Measurements from ENCODE around the gene CFTR.

The CFTR gene

GRCh38 chr7:117673367-117673766, 193.5 kb downstream of the CFTR start:
- H3K27ac ChIP-seq = no peak overlapping the region
- DNase-seq = no peak
- H3K36me3 ChIP-seq (replicated peaks) = no peaks in the 10 kb centered on the region
- H3K27me3 ChIP-seq (replicated peaks) = no peaks in the 10 kb centered on the region
- in situ Hi-C loops (cut with HindIII; ENCODE audit: low pct_ligation_motif_present, low sequenced_read_pairs) = no loop called here
- no peak overlapping the region for H3K4me3 ChIP-seq (ENCODE audit: low read depth, low read length)
- TF ChIP-seq, protein P1, sequence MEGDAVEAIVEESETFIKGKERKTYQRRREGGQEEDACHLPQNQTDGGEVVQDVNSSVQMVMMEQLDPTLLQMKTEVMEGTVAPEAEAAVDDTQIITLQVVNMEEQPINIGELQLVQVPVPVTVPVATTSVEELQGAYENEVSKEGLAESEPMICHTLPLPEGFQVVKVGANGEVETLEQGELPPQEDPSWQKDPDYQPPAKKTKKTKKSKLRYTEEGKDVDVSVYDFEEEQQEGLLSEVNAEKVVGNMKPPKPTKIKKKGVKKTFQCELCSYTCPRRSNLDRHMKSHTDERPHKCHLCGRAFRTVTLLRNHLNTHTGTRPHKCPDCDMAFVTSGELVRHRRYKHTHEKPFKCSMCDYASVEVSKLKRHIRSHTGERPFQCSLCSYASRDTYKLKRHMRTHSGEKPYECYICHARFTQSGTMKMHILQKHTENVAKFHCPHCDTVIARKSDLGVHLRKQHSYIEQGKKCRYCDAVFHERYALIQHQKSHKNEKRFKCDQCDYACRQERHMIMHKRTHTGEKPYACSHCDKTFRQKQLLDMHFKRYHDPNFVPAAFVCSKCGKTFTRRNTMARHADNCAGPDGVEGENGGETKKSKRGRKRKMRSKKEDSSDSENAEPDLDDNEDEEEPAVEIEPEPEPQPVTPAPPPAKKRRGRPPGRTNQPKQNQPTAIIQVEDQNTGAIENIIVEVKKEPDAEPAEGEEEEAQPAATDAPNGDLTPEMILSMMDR (IDR thresholded peaks at IDR 0.05; ENCODE audit: low read depth, low read length, missing control alignments) = no peak

GRCh38 chr7:117673839-117674238, 194.0 kb downstream of the CFTR start:
- Histone ChIP-seq H3K27ac (no peak overlapping the region), H3K36me3 (replicated peaks) (no peaks in the 10 kb centered on the region), H3K4me3 (ENCODE audit: low read depth, low read length) (no peak overlapping the region), H3K27me3 (replicated peaks) (no peaks in the 10 kb centered on the region)
- in situ Hi-C loops (cut with HindIII; ENCODE audit: low pct_ligation_motif_present, low sequenced_read_pairs) = no loop called here
- peak; percentile 45 for DNase-seq
- TF ChIP-seq, protein P1 (IDR thresholded peaks at IDR 0.05; ENCODE audit: low read depth, low read length, missing control alignments) = peak; percentile 35

DNA sequence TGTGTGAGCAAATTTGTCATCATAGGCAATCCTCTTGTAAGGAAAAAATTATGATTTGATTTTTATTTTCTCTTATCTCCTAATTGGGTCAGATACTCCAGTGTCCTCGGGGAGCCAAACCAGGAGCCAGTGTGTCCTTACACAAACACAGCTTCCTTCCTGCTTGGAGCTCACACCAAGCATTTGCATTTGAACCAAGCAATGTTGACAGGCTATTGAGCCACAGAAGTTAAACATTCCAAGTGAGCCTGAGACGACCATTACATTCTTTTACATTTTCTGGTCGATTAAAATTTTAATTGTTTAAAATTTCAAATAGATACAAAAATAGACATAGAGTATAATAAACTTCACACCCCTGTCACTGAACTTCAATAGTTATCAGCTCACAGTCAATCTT, 194.8 kb downstream of the CFTR start:
- H3K36me3 ChIP-seq (replicated peaks) = no peaks in the 10 kb centered on the region
- no peak overlapping the region for H3K4me3 ChIP-seq (ENCODE audit: low read depth, low read length)
- DNase-seq = no peak
- in situ Hi-C loops (cut with HindIII; ENCODE audit: low pct_ligation_motif_present, low sequenced_read_pairs) = no loop called here
- TF ChIP-seq, protein P1 (IDR thresholded peaks at IDR 0.05; ENCODE audit: low read depth, low read length, missing control alignments) = no peak
- no peaks in the 10 kb centered on the region for H3K27me3 ChIP-seq (replicated peaks)
- no peak overlapping the region for H3K27ac ChIP-seq

- TF ChIP-seq, protein P1 (IDR thresholded peaks at IDR 0.05; ENCODE audit: low read depth, low read length, missing control alignments) = no peak
- H3K27me3 ChIP-seq (replicated peaks) = no peaks in the 10 kb centered on the region
- DNase-seq = no peak
- in situ Hi-C loops (cut with HindIII; ENCODE audit: low pct_ligation_motif_present, low sequenced_read_pairs) = no loop called here
- no peak overlapping the region for H3K4me3 ChIP-seq (ENCODE audit: low read depth, low read length)
- H3K36me3 ChIP-seq (replicated peaks) = no peaks in the 10 kb centered on the region
- H3K27ac ChIP-seq = no peak overlapping the region
These were observed 195.9 kb downstream of the CFTR start for GRCh38 chr7:117675497-117676435.

DNA sequence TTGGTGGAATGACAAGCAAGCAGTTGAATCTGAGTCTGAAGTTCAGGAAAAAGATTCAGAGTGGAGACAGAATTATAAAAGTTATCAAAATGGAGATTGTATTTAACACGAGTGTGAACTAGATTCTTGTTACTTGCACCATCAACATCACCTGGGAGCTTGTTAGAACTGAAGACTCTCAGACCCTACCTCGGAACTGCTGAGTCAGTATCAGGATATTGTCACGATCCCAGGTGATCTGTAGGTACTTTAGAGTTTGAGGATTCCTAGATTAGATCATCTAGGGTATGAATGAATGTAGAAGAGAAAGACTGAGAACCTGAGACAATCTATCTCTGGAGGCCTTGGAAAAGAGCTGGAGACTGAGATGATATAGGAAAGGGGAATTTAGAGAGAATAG, 199.3 kb downstream of the CFTR start:
- TF ChIP-seq, protein P1 (IDR thresholded peaks at IDR 0.05; ENCODE audit: low read depth, low read length, missing control alignments) = no peak
- in situ Hi-C loops (cut with HindIII; ENCODE audit: low pct_ligation_motif_present, low sequenced_read_pairs) = no loop called here
- H3K4me3 ChIP-seq (ENCODE audit: low read depth, low read length) = no peak overlapping the region
- H3K36me3 ChIP-seq (replicated peaks) = no peaks in the 10 kb centered on the region
- DNase-seq = no peak
- H3K27ac ChIP-seq = no peak overlapping the region
- no peaks in the 10 kb centered on the region for H3K27me3 ChIP-seq (replicated peaks)

Measured in brain microvascular endothelial cell (primary cell).